Stomach smooth muscle (tissue), 2 donors: Measurements from ENCODE around the gene DOK5.

Source experiments
- H3K27ac ChIP-seq: one replicate; pipeline ENCODE4 v1.7.0; 2013; ENCODE audit warnings: mild to moderate bottlenecking, low read length, inconsistent platforms
- H3K27me3 ChIP-seq, 2 donors: one replicate each; pipeline ENCODE4 v1.7.0; 2013; ENCODE audit warnings: low read length in 2 of 2; ENCODE audit not compliant: insufficient read depth in 2 of 2, control insufficient read depth in 1 of 2
- H3K36me3 ChIP-seq, 2 donors: one replicate each; pipeline ENCODE4 v1.7.0; 2013; ENCODE audit warnings: low read length in 2 of 2; ENCODE audit not compliant: control insufficient read depth in 2 of 2, insufficient read depth in 2 of 2
- H3K4me1 ChIP-seq: one replicate; pipeline ENCODE4 v1.7.0; 2013; ENCODE audit warnings: low read length; ENCODE audit not compliant: control insufficient read depth, insufficient read depth
- H3K4me3 ChIP-seq, 2 donors: one replicate each; pipeline ENCODE4 v1.7.0; 2013; ENCODE audit warnings: low read length in 2 of 2
- H3K9ac ChIP-seq, 2 donors: one replicate each; pipeline ENCODE4 v1.7.0; 2013; ENCODE audit warnings: low read length in 2 of 2, mild to moderate bottlenecking in 1 of 2
- H3K9me3 ChIP-seq, 2 donors: one replicate each; pipeline ENCODE4 v1.7.0; 2013; ENCODE audit warnings: low read length in 2 of 2; ENCODE audit not compliant: control insufficient read depth in 2 of 2
- donor health status: healthy.
- donor health status: Pancreatic carcinoma.

Gene DOK5

GRCh38 chr20:54452277-54452676 is 23.1 kb upstream of the DOK5 start:
- Histone ChIP-seq H3K4me3 (no peak overlapping the region), H3K27ac (no peak overlapping the region), H3K27me3 (no peaks in the 10 kb centered on the region), H3K4me1 (no peaks in the 10 kb centered on the region), H3K36me3 (no peaks in the 10 kb centered on the region), H3K9ac (no peak overlapping the region), H3K9me3 (no peaks in the 10 kb centered on the region)

- H3K4me3 ChIP-seq = no peak overlapping the region
- H3K9ac ChIP-seq = no peak overlapping the region
- no peaks in the 10 kb centered on the region for H3K36me3 ChIP-seq
- no peaks in the 10 kb centered on the region for H3K9me3 ChIP-seq
- no peak overlapping the region for H3K27ac ChIP-seq
- no peaks in the 10 kb centered on the region for H3K27me3 ChIP-seq
- no peaks in the 10 kb centered on the region for H3K4me1 ChIP-seq
Measured at GRCh38 chr20:54454982-54455381, 20.4 kb upstream of the DOK5 start.

- no peaks in the 10 kb centered on the region for H3K4me1 ChIP-seq
- no peaks in the 10 kb centered on the region for H3K36me3 ChIP-seq
- H3K27me3 ChIP-seq = no peaks in the 10 kb centered on the region
- H3K4me3 ChIP-seq = no peak overlapping the region
- H3K9me3 ChIP-seq = no peaks in the 10 kb centered on the region
- no peak overlapping the region for H3K27ac ChIP-seq
- H3K9ac ChIP-seq = no peak overlapping the region
Measured at GRCh38 chr20:54456423-54456822, 19.0 kb upstream of the DOK5 start.

- Histone ChIP-seq H3K4me3 (no peak overlapping the region), H3K4me1 (no peaks in the 10 kb centered on the region), H3K9me3 (no peaks in the 10 kb centered on the region), H3K27me3 (no peaks in the 10 kb centered on the region), H3K36me3 (no peaks in the 10 kb centered on the region), H3K27ac (no peak overlapping the region), H3K9ac (no peak overlapping the region)
Measured at GRCh38 chr20:54456961-54457360, 18.4 kb upstream of the DOK5 start.

GRCh38 chr20:54458219-54458618 is 17.2 kb upstream of the DOK5 start:
- H3K36me3 ChIP-seq = no peaks in the 10 kb centered on the region
- no peak overlapping the region for H3K4me3 ChIP-seq
- no peaks in the 10 kb centered on the region for H3K27me3 ChIP-seq
- H3K9me3 ChIP-seq = no peaks in the 10 kb centered on the region
- H3K4me1 ChIP-seq = no peaks in the 10 kb centered on the region
- H3K27ac ChIP-seq = no peak overlapping the region
- H3K9ac ChIP-seq = no peak overlapping the region

GRCh38 chr20:54459279-54459678 is 16.1 kb upstream of the DOK5 start:
- no peaks in the 10 kb centered on the region for H3K4me1 ChIP-seq
- H3K4me3 ChIP-seq = no peak overlapping the region
- H3K27ac ChIP-seq = no peak overlapping the region
- no peaks in the 10 kb centered on the region for H3K36me3 ChIP-seq
- H3K9ac ChIP-seq = no peak overlapping the region
- H3K9me3 ChIP-seq = no peaks in the 10 kb centered on the region
- no peaks in the 10 kb centered on the region for H3K27me3 ChIP-seq

- Histone ChIP-seq H3K27me3 (no peaks in the 10 kb centered on the region), H3K4me1 (no peaks in the 10 kb centered on the region), H3K9ac (no peak overlapping the region), H3K27ac (no peak overlapping the region), H3K36me3 (no peaks in the 10 kb centered on the region), H3K9me3 (peaks cover 0 to 2% of the 10 kb centered on the region in 2 donors), H3K4me3 (no peak overlapping the region)
Measured at GRCh38 chr20:54464003-54464402, 11.4 kb upstream of the DOK5 start.

- Histone ChIP-seq H3K27me3 (no peaks in the 10 kb centered on the region), H3K9ac (no peak overlapping the region), H3K36me3 (no peaks in the 10 kb centered on the region), H3K4me1 (no peaks in the 10 kb centered on the region), H3K4me3 (no peak overlapping the region), H3K27ac (no peak overlapping the region), H3K9me3 (peaks cover 0 to 2% of the 10 kb centered on the region in 2 donors)
Measured at GRCh38 chr20:54466127-54466526, 9.3 kb upstream of the DOK5 start.

- no peaks in the 10 kb centered on the region for H3K27me3 ChIP-seq
- no peaks in the 10 kb centered on the region for H3K4me1 ChIP-seq
Measured at GRCh38 chr20:54467622-54468021, 7.8 kb upstream of the DOK5 start.

GRCh38 chr20:54468082-54468481 is 7.3 kb upstream of the DOK5 start:
- Histone ChIP-seq H3K4me3 (no peak overlapping the region), H3K36me3 (no peaks in the 10 kb centered on the region), H3K27ac (no peak overlapping the region), H3K27me3 (no peaks in the 10 kb centered on the region), H3K9ac (no peak overlapping the region), H3K4me1 (no peaks in the 10 kb centered on the region), H3K9me3 (peaks cover 0 to 2% of the 10 kb centered on the region in 2 donors)

More at GRCh38 chr20:54467622-54468021, 7.8 kb upstream of the DOK5 start:
- Histone ChIP-seq H3K9ac (no peak overlapping the region), H3K4me3 (no peak overlapping the region), H3K36me3 (no peaks in the 10 kb centered on the region), H3K27ac (no peak overlapping the region), H3K9me3 (peaks cover 0 to 2% of the 10 kb centered on the region in 2 donors)

GRCh38 chr20:54469293-54469692 is 6.1 kb upstream of the DOK5 start:
- Histone ChIP-seq H3K27ac (no peak overlapping the region), H3K36me3 (no peaks in the 10 kb centered on the region), H3K27me3 (no peaks in the 10 kb centered on the region), H3K9me3 (peaks cover 0 to 2% of the 10 kb centered on the region in 2 donors), H3K9ac (no peak overlapping the region), H3K4me3 (no peak overlapping the region), H3K4me1 (no peaks in the 10 kb centered on the region)
